ENCODE results near the gene RAPGEF6.

Gene RAPGEF6

DNA sequence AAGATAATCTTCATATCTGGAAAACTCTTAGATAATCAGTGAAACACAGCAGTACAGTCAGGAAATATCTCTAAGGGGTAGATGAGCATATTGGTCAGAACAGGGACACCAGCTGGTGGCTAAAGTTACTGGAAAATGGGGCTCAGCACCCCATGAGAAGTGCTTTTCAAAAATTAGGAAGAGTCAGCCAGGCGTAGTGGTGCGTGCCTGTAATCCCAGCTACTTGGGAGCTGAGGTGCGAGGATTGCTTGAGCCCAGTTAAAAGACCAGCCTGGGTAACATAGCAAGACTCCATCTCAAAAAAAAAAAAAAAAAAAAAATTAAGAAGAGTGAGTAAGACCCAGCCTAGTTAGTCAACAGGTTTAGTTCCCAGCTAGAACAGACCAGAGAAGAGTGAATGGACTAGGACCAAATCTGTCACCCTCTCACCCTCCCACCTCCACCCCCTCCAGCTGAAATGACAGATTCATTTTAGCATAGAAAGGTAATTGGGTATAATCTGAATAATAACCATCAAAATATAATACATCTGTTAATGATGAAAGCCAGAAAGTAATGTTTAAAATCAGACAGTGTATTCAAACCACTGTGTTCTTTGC lies 250.3 kb downstream of the RAPGEF6 start:
- TF ChIP-seq FOXP2 (optimal IDR thresholded peaks at IDR 0.05; ENCODE audit: borderline replicate concordance, extremely low read depth, extremely low read length, insufficient read depth) (no peak), POLR2AphosphoS5 (IDR thresholded peaks at IDR 0.05; ENCODE audit: low read depth, low read length) (no peak), TAF1 (IDR thresholded peaks at IDR 0.05; ENCODE audit: borderline replicate concordance, insufficient read depth, low read length) (no peak), SIN3A (IDR thresholded peaks at IDR 0.05; ENCODE audit: borderline replicate concordance, insufficient read depth, low read length) (no peak)
- TF ChIP-seq, protein P1, sequence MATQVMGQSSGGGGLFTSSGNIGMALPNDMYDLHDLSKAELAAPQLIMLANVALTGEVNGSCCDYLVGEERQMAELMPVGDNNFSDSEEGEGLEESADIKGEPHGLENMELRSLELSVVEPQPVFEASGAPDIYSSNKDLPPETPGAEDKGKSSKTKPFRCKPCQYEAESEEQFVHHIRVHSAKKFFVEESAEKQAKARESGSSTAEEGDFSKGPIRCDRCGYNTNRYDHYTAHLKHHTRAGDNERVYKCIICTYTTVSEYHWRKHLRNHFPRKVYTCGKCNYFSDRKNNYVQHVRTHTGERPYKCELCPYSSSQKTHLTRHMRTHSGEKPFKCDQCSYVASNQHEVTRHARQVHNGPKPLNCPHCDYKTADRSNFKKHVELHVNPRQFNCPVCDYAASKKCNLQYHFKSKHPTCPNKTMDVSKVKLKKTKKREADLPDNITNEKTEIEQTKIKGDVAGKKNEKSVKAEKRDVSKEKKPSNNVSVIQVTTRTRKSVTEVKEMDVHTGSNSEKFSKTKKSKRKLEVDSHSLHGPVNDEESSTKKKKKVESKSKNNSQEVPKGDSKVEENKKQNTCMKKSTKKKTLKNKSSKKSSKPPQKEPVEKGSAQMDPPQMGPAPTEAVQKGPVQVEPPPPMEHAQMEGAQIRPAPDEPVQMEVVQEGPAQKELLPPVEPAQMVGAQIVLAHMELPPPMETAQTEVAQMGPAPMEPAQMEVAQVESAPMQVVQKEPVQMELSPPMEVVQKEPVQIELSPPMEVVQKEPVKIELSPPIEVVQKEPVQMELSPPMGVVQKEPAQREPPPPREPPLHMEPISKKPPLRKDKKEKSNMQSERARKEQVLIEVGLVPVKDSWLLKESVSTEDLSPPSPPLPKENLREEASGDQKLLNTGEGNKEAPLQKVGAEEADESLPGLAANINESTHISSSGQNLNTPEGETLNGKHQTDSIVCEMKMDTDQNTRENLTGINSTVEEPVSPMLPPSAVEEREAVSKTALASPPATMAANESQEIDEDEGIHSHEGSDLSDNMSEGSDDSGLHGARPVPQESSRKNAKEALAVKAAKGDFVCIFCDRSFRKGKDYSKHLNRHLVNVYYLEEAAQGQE (IDR thresholded peaks at IDR 0.05; ENCODE audit: insufficient read depth in 1 of 2, low read depth in 2 of 2, low read length in 2 of 2): no peak

DNA sequence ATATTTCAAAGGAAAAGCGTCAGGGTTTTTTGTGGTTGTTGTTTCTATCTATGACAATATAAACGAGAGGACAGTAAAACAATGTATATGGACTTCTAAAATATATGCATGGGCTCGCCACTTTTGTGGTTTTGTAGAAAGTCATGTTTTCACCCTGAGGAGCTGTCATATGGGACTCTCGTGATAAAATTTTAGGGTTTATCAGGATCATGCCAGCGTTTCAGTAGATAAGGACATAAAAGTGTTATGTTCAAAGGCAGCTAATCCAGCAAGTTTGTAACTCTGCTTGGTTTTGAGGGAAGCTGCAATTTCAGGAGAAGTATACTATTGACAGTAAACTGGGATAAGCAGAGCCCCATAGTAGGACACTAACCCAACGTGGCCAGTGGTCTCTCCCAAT lies 250.9 kb downstream of the RAPGEF6 start:
- TF ChIP-seq FOXP2 (optimal IDR thresholded peaks at IDR 0.05; ENCODE audit: borderline replicate concordance, extremely low read depth, extremely low read length, insufficient read depth) (no peak), TAF1 (IDR thresholded peaks at IDR 0.05; ENCODE audit: borderline replicate concordance, insufficient read depth, low read length) (no peak), SIN3A (IDR thresholded peaks at IDR 0.05; ENCODE audit: borderline replicate concordance, insufficient read depth, low read length) (no peak), POLR2AphosphoS5 (IDR thresholded peaks at IDR 0.05; ENCODE audit: low read depth, low read length) (no peak)
- TF ChIP-seq, protein P1 (IDR thresholded peaks at IDR 0.05; ENCODE audit: insufficient read depth in 1 of 2, low read depth in 2 of 2, low read length in 2 of 2): no peak

DNA sequence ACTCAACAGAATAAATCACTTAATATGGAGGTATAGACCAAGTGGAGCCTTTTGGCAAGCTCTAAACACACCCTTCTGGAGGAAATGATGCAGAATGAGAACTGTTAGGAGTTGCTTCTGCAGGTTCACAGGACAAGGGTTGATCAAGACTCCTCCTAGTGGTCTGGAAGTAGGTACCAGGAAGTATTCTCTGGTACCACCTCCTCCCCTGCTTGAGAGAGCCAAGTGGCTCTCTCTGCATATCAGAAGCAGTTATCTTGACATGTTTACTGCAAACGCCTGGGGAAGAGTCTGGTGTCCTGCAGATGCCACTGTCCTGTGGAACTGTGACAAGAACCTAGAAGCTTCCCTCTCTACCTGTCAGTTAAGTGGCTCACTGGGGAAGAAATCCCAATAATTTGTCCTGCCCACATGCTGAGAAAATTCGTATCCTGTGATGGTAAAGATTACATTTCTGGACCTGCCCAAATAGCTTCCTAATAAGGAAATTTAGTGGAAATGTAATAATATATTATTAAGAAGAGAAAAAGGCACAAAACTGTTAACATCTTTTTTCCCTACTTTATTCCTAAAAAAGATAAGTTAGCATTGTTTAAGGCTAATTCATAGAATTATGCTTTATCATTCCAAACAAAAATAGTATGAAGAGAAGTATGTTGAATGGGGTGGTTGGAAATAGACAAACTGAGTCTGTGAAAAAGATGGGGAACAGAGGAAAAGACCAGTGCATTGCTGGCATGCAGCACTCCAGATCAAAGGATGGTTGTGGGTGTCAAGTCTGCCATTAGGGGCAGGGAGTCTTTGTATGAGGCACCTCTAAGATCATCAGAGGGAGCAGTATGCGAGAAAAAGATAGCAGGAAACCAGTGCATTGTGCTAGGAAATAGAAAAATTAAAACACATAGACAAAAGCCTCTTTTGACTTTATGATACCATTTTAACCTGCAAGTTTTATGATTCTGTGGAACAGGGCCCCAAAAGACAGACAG lies 252.3 kb downstream of the RAPGEF6 start:
- TF ChIP-seq, protein P1 (IDR thresholded peaks at IDR 0.05; ENCODE audit: insufficient read depth in 1 of 2, low read depth in 2 of 2, low read length in 2 of 2): no peak
- no peak for TF ChIP-seq SIN3A (IDR thresholded peaks at IDR 0.05; ENCODE audit: borderline replicate concordance, insufficient read depth, low read length)
- no peak for TF ChIP-seq TAF1 (IDR thresholded peaks at IDR 0.05; ENCODE audit: borderline replicate concordance, insufficient read depth, low read length)
- TF ChIP-seq POLR2AphosphoS5 (IDR thresholded peaks at IDR 0.05; ENCODE audit: low read depth, low read length): no peak
- no peak for TF ChIP-seq FOXP2 (optimal IDR thresholded peaks at IDR 0.05; ENCODE audit: borderline replicate concordance, extremely low read depth, extremely low read length, insufficient read depth)

DNA sequence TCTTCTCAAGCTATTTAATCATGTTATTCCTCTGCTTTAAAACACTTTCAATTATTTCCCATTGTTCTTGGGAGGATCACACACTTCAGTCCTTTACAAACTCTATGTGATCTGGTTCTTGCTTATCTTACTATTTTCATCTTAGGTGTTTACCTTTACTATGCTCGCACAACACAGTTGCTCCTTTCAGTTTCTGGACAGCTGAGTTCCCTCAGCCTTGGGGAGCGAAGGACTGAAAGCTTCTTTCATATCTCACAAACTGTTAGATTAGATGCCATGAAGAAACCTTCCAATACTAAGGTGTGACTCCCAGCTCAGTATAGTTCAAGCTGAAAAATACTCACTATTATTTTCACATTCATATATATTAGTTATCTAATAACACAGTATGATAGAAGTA lies 253.3 kb downstream of the RAPGEF6 start:
- no peak for TF ChIP-seq SIN3A (IDR thresholded peaks at IDR 0.05; ENCODE audit: borderline replicate concordance, insufficient read depth, low read length)
- TF ChIP-seq, protein P1 (IDR thresholded peaks at IDR 0.05; ENCODE audit: insufficient read depth in 1 of 2, low read depth in 2 of 2, low read length in 2 of 2): no peak
- TF ChIP-seq POLR2AphosphoS5 (IDR thresholded peaks at IDR 0.05; ENCODE audit: low read depth, low read length): no peak
- TF ChIP-seq FOXP2 (optimal IDR thresholded peaks at IDR 0.05; ENCODE audit: borderline replicate concordance, extremely low read depth, extremely low read length, insufficient read depth): no peak
- TF ChIP-seq TAF1 (IDR thresholded peaks at IDR 0.05; ENCODE audit: borderline replicate concordance, insufficient read depth, low read length): no peak

Measured in PFSK-1 (cell line).